HG03469 (cell line): ENCODE measurements around the gene GADD45G.

ENCODE experiments used
- ATAC-seq: cut with Tn5 transposase; IDR thresholded peaks from one replicate; pipeline ENCODE4 v1.9.1; 2021; ENCODE audit warnings: mild to moderate bottlenecking, moderate library complexity, moderate number of reproducible peaks; ENCODE audit not compliant: unreplicated experiment

GADD45G gene

GRCh38 chr9:89628601-89629000, 23.8 kb downstream of the GADD45G start:
- ATAC-seq: no peak

- ATAC-seq: no peak
Observed at GRCh38 chr9:89629081-89629976, 24.5 kb downstream of the GADD45G start.

- no peak for ATAC-seq
Observed at GRCh38 chr9:89630508-89630907, 25.7 kb downstream of the GADD45G start.

- no peak for ATAC-seq
Observed at GRCh38 chr9:89631384-89631783, 26.6 kb downstream of the GADD45G start.

GRCh38 chr9:89632192-89632733, 27.5 kb downstream of the GADD45G start:
- ATAC-seq: no peak

- ATAC-seq: no peak
Observed at GRCh38 chr9:89632736-89633135, 27.9 kb downstream of the GADD45G start.

- ATAC-seq: no peak
Observed at GRCh38 chr9:89633404-89633803, 28.6 kb downstream of the GADD45G start.

- no peak for ATAC-seq
Observed at GRCh38 chr9:89633920-89634319, 29.1 kb downstream of the GADD45G start.

- no peak for ATAC-seq
Observed at GRCh38 chr9:89634995-89635742, 30.4 kb downstream of the GADD45G start.

- ATAC-seq: no peak
Observed at GRCh38 chr9:89635816-89636215, 31.0 kb downstream of the GADD45G start.

GRCh38 chr9:89637787-89638186, 33.0 kb downstream of the GADD45G start:
- ATAC-seq: no peak

GRCh38 chr9:89638359-89638758, 33.5 kb downstream of the GADD45G start:
- ATAC-seq: no peak

- ATAC-seq: no peak
Observed at GRCh38 chr9:89638893-89639292, 34.1 kb downstream of the GADD45G start.

- ATAC-seq: no peak
Observed at GRCh38 chr9:89639367-89639795, 34.6 kb downstream of the GADD45G start.

- no peak for ATAC-seq
Observed at GRCh38 chr9:89639961-89640360, 35.1 kb downstream of the GADD45G start.

- ATAC-seq: no peak
Observed at GRCh38 chr9:89640361-89640760, 35.5 kb downstream of the GADD45G start.

- ATAC-seq: no peak
Observed at GRCh38 chr9:89640801-89641200, 36.0 kb downstream of the GADD45G start.

GRCh38 chr9:89641980-89642379, 37.2 kb downstream of the GADD45G start:
- no peak for ATAC-seq

- no peak for ATAC-seq
Observed at GRCh38 chr9:89642789-89643188, 38.0 kb downstream of the GADD45G start.

- ATAC-seq: no peak
Observed at GRCh38 chr9:89646189-89646939, 41.6 kb downstream of the GADD45G start.
